GM12892 (cell line): ENCODE results near the gene PHACTR3.

Experiments
- POLR2A ChIP-seq: IDR thresholded peaks from 2 replicates; pipeline ENCODE4 v1.6.1; 2011; ENCODE audit warnings: low read depth, low read length, control low read depth
- POLR2AphosphoS5 ChIP-seq: IDR thresholded peaks from 2 replicates; pipeline ENCODE4 v1.6.1; 2011; ENCODE audit warnings: low read depth, low read length, control low read depth

- TF ChIP-seq POLR2A (no peak), POLR2AphosphoS5 (no peak)
Observed at GRCh38 chr20:59788196-59788735, 183.9 kb downstream of the PHACTR3 start.
